Aortic smooth muscle cell (primary cell): ENCODE results near the gene TFAP2A. TPM values are rescaled to one million over a fixed set of nuclear protein-coding genes. Genes with fewer than 3 reads are reported as not detected.

Experiments
- total RNA-seq: library from RNA; depleted of rRNA; stranded (reverse); fragments of >200 nt; gene quantifications from 2 replicates; pipeline ENCODE4 v1.2.3, GENCODE V29; 2014

The TFAP2A gene
- 0.40 and 0.44 TPM in 2 replicates for total RNA-seq

GRCh38 chr6:10414756-10415616 is at the start of gene TFAP2A:
Gene TFAP2A (minus strand): TSS chr6:10415074. CDS start chr6:10414991, 83 bp downstream.

Other genes starting within 250 kb of the TFAP2A start
- 4.0 and 12.3 TPM in 2 replicates for gene GCNT2, start 106.3 kb upstream of the TFAP2A start, total RNA-seq